ENCODE data around the gene HBG2.

The HBG2 gene

DNA sequence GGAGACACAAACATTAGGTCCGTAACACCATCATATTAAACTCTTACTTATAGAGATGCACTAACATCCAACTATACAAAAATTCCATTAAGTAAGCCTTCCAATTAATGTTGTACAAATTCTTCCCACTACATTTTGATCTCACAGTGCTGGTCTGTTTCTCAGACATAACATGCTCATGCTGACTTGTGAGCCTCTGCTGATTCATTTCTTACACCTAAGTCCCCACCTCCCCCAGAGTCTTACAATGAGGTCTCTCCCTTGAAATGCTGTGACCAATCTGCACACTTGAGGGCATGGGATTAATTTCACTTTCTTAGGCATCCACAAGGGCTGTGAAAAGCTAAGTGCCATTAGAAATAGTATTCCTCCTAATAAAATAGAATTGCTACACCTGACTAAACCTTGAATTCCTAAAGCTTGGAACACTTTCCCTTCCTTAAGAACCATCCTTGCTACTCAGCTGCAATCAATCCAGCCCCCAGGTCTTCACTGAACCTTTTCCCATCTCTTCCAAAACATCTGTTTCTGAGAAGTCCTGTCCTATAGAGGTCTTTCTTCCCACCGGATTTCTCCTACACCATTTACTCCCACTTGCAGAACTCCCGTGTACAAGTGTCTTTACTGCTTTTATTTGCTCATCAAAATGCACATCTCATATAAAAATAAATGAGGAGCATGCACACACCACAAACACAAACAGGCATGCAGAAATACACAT, 6.9 kb downstream of the HBG2 start:
- no peak for DNase-seq

DNA sequence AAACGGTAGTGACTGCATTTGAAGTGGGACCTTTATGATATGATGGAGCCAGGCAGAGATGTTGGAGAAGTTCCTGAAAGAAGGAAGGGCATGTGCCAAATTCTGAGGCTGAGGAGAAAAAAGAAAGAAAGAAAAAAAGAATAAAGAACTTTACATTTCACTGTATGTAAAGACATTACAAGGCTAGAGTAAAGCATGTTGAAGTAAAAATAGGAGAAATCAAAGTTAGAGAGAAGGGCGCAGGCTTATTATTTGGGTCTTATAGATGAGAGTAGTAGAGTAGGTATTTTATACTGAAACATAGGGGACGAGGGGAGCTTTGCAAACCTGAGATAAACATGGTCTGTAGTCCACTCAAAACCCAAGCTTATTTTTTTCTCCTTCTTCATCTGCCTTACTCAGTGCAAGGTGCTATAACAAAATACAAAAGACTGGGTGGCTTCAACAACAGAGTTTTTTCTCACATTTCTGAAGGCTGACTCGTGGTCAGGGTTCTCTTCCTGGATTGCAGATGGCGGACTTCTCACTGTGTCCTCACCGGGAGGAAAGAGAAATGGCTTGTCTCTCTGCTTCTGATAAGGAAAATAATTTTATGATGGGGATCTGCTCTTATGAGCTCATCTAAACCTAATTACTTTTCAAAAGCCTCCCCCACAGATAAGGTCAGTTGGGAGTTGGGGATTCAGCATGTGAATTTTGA, 7.7 kb downstream of the HBG2 start:
- DNase-seq, result no peak

DNA sequence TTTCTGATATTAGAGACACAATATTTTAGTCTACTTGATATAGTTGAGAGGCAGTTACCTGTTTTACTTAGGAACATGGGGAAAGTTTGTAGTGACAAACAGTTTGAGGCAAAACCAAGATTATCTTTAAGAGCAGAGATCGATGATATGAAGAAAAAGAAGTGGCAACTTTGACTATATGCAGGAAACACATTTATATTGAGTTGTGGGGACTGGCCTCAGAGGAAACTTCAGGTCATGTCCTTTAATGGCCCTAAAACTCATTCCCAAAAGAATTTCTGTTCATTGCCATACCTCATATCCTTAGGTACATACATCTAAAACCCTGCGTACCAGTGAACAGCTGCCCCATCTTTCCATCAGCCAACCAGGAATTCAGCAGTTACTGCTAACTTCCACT, 9.4 kb downstream of the HBG2 start:
- DNase-seq, result no peak

DNA sequence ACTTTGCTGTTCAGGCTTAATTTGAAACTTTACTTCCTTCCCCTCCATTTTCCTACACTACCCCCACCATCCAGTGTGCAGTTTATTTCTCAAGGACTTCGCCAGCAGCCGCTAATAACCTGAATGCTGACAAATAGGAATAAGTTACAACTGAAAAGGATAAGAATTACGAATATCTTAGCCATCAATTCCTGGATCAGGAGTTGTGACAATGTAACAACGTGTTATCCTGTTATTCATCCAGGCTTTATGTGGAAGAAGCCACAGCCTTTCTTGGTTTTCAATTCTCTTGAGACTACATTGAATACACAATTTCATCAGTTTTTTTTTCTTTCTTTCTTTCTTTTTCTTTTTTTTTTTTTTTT, 10.8 kb downstream of the HBG2 start:
- no peak for DNase-seq

DNA sequence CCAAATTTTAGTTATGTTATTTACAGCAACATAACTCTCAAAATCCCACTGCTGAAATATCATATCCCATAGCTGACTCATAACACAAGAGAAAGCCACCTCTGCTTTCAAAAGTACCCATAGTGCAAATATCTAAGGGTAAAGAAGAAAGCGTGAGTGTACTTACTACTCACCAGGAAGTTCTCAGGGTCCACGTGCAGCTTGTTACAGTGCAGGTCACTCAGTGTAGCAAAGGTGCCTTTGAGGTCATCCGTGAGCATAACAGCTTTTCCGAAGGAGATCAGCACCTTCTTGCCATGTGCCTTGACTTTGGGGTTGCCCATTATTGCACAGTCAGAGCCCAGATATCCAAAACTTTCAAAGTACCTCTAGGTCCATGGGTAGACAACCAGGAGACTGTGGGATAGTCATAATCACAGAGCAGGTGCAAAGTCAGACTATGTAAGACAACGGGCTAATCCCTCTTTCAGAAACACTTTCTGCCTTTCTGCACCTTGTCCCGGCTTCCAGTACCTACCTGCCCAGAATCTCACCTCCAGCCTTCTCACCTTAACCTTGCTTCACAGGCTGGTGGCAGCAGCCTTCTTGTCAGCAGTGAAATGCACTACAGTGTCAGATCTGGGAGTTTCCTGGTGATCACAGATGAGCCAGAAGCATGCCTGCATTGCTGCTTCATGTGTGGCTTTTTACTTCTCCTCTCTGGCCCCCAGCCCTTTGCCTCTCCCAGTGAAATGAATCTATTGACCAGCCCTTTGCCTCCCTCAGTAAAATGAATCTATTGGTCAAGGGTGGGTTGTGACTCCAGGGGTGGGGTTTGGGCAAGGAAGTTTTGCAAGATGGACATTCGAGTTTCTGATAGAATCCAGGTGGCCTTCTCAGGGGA, 11.4 kb downstream of the HBG2 start:
- DNase-seq, result no peak

DNA sequence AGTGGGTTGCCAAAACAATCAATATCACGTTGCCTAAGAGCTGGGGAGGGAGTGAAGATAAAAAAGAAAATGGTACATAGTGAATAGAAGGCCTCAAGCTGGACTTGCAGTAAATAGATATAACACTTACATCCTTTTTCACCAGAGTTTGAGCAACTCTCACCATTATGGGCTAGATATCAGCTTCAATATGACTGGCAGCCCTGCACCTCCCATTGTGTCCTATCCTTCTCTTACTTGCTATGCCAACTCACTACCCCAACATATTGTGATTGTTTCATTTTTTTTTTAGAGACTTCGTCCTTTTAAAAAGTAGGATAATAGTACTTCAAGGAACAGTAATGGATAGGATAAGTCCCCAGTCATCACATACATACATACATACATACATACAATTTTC, 12.4 kb downstream of the HBG2 start:
- DNase-seq, result no peak

DNA sequence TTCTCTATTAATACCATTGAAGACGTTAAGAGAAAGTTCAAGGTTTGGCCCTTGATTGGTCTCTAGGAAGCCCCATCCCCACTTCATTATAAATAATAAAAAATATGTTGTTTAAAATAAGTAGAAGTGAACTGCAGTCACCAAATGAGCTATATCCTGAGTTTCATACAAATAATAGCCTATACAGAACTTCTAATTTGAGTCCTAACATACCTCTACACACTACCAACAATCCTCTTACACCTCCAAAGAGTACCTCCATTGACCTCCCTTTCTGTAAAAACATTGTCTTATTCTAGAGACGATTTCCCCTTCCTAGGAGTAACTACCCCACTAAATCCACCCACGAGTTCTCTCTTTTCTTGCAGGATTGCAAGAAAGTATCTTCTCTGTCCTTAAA, 13.1 kb downstream of the HBG2 start:
- DNase-seq, result no peak

DNA sequence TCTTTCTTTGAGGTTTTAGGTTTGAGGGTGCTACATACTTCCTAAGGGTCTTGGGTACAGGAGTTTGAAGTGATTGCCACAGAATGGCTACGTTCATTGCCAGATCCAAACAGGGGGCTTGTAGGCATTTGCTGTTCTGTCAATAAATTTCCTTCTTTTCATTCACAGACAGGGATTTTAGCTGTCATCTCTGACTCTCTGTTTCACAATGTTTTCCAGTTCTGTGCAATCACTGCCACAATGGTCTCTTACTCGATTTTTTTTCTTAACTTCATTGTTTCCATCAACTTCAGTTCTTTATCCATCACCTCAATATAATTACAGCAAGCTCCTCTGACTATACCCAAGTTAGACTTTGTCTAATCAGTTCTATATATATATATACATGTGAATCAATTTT, 14.1 kb downstream of the HBG2 start:
- no peak for DNase-seq

DNA sequence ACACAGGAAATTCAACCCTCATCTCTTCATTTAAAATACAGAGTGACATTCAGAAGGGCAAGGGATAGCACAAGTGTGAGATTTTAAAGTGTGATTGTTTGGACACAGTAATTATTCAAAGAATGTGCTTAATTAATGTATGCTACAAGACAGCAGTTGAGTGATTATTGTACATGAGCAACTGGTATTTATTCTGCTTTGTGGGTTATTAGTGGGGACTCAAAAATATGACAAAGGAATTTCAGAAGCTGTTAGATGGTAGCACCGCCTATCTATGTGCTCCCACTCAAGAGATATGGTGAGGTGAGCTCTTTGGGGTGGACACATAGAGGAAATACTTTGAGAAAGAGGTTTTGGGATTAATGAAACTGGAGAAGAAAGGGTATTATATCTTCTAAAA, 14.5 kb downstream of the HBG2 start:
- no peak for DNase-seq

DNA sequence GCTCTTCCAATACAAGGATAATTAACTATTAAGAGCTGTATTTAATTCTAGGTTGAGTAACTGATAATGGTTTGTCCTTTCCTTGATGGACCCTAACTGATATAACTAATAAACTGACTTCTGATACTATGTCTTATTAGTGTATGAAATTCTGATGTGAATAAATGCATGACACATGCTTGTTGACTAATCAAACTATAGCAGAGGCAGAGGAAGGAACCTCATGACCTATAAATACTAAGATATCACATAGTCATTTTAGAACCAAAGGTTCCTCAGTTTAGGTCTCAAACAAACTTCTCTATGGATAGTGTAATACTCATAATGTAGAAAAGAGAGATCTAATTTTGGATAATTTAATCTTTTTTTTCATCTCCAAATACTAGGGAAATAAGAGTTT, 15.5 kb downstream of the HBG2 start:
- DNase-seq, result no peak

DNA sequence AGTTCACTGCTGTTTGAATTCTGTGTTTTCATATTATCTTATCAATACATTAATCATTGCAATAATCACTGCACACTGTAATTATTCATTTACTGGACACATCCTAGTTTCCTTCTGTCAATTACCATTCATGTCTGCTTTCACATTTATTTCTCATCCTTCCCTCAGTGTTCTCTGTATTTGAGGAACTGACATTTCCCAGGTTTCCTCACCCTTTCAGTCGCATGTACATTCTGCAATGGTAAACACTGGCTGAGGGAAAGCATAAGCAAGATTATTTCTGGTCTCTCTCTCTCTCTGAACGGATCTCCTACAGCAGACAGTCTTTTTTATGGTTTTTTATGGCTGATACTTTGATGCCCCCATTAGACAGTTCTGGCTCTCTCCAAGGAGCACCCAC, 16.1 kb downstream of the HBG2 start:
- DNase-seq, result no peak

DNA sequence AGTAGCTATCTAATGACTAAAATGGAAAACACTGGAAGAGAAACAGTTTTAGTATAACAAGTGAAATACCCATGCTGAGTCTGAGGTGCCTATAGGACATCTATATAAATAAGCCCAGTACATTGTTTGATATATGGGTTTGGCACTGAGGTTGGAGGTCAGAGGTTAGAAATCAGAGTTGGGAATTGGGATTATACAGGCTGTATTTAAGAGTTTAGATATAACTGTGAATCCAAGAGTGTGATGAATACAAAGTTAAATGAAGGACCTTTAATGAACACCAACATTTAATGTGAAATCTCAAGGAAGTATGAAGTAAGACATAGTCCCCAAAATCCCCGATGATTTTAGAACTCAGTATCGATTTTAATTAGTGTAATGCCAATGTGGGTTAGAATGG, 17.2 kb downstream of the HBG2 start:
- DNase-seq, result no peak

DNA sequence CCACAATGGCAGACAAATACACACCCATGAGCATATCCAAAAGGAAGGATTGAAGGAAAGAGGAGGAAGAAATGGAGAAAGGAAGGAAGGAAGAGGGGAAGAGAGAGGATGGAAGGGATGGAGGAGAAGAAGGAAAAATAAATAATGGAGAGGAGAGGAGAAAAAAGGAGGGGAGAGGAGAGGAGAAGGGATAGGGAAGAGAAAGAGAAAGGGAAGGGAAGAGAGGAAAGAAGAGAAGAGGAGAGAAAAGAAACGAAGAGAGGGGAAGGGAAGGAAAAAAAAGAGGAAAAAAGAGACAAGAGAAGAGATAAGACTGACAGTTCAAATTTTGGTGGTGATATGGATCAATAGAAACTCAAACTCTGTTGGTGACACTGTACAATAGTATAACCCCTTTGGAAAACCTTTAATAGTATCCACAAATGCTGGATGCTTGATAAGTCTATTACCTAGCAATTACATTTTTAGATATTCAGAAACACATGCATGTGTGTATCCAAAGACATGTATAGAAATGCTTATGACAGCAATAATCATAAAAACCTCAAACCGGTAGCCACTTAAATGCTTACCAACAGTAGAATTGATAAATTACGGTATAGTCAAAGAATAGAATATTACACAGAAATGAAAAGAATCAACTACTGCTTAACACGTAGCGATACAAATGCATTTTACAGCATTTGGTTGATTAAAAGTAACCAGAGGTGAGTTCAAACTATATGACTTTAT, 19.1 kb downstream of the HBG2 start:
- DNase-seq, result no peak

DNA sequence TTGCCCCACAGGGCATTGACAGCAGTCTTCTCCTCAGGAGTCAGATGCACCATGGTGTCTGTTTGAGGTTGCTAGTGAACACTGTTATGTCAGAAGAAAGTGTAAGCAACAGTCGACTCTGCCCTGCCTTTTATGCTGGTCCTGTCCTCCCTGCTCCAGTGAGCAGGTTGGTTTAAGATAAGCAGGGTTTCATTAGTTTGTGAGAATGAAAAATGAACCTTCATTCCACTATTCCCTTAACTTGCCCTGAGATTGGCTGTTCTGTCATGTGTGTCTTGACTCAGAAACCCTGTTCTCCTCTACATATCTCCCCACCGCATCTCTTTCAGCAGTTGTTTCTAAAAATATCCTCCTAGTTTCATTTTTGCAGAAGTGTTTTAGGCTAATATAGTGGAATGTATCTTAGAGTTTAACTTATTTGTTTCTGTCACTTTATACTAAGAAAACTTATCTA, 20.2 kb downstream of the HBG2 start, which contains the start of gene HBD:
Gene HBD, minus strand, starts transcription at position 103 of the 454 bp plus-strand sequence. Its CDS starts 50 bp downstream, at position 53.
- DNase-seq, result no peak

DNA sequence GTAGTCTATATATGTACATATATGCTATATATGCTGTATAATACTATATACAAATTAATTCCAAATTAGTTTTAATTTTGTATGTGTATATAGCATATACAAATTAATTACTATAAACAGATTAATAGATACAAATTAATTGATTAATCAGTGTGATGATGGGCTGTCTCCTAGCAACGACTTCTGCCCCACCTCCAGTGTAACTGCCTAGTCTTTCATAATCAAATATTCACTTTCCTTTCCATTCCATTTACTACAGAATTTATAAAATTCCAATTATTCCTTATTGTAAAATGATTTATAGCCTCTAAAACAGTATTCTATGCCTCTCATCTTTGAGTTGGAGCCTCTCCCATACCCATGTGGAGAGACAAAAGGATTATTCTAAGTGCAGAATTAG, 21.3 kb downstream of the HBG2 start:
- DNase-seq, result no peak

DNA sequence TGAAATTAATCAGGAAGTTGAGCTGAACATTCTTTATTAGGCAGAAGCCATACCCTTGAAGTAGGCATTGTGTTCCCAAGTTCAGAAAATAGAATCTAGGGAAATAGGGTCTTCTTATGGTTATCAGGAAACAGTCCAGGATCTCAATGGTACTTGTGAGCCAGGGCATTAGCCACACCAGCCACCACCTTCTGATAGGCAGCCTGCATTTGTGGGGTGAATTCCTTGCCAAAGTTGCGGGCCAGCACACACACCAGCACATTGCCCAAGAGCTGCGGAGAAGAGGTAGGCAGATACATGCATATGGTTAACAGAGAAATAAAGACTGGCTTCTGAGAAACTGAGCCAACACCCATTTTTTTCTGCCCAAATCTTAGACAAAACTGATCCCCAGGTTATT, 21.8 kb downstream of the HBG2 start:
- no peak for DNase-seq

DNA sequence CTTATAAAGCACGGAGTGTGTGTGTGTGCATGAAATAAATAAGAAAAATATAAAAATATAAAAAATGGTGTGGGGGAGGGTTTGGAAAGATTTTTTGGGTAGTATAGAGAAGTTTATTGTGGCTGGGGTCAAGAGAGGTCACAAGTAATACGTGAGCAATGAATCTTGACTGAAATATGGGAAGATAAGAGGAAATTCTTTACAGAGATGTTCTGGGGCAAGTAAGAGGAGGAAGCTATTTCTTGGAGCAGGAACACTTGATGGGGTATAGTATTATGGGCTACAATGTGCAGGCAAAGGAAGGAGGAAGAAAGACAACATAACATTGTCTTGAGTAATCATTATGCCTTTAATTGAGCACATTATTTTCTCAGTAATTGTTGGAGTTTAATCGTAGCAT, 22.4 kb downstream of the HBG2 start:
- DNase-seq, result no peak

DNA sequence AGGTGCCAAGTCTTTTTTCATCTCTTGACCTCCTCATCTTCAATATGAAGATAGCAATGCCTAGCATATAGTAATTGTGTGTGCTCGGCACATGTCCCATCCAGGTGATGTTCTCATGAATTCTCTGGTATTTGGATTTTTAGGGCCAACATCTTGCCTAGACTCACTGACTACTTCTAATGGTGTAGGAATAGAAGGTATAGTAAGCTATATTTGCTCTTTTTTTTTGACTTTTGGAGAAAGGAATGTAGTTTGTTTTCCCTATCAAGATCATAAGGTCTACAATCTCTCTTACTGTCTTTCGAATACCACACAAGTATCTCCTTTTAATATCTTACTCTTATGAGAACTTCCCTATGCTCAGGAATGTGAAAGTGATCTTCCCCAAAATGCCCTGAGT, 23.5 kb downstream of the HBG2 start:
- DNase-seq, result no peak

DNA sequence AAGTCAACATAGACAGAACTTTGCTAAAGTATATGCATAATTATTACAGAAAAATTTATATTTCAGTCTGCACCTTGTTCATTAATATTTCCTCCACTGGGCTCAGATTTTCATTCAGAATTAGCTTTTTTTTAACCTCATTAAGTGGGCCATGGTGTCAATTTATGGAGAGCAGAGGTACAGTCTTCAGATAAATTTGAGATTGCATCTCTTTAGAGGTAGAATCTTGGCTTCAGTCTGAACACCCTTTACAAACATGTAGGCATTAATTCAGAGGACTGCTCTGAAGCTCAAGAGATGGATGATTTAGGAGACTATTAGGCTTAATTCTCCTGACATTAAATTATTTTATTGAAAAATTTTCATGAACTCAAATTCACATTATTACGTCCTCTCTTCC, 24.3 kb downstream of the HBG2 start:
- DNase-seq, result no peak

DNA sequence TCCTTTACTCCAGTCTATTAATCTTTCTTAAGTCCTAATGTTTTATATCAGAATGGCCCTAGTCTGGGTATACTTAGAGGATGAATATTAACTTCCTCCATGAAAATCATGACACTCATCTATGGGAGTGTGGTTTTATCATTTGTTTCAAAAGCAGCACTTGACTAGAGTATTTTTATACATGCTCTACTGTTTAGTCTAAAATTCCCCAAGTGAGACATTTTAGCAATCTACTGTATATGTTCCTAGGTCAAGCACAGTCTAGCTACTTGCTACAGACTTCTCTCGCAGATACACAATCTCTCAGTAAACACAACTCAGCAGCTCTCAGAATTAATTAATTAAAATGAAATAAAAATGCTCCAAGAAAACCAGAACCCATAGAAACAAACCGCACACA, 24.8 kb downstream of the HBG2 start:
- DNase-seq, result no peak

DNA sequence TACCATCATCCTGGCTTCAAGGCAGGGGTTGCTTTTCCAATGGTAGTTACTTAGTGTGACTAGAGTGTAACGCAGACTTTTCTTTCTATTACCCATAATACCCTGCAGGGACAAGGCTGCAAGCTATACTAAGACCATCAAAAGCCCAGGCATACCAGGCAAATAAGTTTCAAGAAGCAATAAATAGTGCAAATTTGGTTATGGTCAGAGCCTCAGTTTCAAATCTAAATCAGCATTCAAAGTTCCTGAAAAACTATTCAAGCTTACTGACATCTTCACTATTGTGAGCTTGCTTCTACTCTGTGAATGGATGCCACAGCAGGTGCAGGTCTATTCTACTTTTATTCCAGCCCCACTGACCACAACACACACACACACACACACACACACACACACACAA, 25.2 kb downstream of the HBG2 start:
- no peak for DNase-seq

DNA sequence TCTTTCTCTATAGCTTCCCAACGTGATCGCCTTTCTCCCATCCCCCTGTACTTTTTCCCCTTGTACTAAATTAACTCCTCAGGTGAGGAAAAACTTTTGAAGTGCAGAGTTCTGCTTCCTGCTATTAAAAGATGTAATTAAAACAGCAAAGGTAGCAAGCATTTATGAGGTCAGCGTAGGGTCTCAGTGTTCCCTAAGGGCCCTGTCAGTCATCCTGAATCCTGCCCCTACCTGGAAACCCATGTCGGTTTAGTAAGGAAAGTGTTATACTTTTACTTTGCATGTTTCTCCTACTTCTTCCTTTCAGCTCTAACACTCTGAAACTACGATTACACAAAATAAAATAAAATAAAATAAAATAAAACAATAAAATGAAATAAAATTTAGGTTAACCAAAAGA, 26.5 kb downstream of the HBG2 start:
- DNase-seq, result no peak

DNA sequence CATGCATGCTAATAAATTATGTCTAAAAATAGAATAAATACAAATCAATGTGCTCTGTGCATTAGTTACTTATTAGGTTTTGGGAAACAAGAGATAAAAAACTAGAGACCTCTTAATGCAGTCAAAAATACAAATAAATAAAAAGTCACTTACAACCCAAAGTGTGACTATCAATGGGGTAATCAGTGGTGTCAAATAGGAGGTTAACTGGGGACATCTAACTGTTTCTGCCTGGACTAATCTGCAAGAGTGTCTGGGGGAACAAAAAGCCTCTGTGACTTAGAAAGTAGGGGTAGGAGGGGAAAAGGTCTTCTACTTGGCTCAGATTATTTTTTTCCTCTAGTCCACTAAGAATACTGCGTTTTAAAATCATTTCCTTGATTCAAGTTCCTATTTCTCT, 26.9 kb downstream of the HBG2 start:
- no peak for DNase-seq
